ENCODE results near the gene SNED1. TPM values are rescaled to one million over a fixed set of nuclear protein-coding genes. Genes with fewer than 3 reads are reported as not detected.

Gene SNED1
- total and polyA plus RNA-seq, 4 donors: 0.65 to 18.1 (median 2.8) TPM

DNA sequence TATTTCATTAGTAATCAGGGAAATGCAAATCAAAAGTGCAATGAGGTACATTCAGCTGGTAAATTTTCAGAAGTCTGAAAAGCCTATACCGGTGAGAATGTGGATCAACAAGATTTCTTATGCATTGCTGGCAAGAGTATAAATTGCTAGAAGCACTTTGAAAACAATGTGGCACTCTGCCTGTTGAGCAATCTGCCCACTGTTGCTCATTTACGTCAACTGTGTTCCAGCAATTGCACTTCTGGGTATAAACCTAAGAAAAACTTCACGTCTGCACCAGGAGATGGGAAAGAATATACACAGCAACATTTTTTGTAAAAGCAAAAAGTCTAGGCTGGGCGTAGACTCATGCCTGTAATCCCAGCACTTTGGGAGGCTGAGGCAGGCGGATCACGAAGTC is 62.9 kb downstream of the SNED1 start:
- DNase-seq (ENCODE audit: low spot score): no peak
- Histone ChIP-seq H3K9me3 (ENCODE audit: control insufficient read depth in 4 of 4, low read length in 3 of 4) (no peaks in the 10 kb centered on the region), H3K4me1 (ENCODE audit: control insufficient read depth in 4 of 4, insufficient read depth in 4 of 4, low read length in 3 of 4) (no peaks in the 10 kb centered on the region), H3K27me3 (ENCODE audit: control insufficient read depth in 4 of 4, insufficient read depth in 4 of 4, low read length in 3 of 4) (no peaks in the 10 kb centered on the region), H3K9ac (ENCODE audit: low read depth in 1 of 2, low read length in 2 of 2) (no peak overlapping the region), H3K36me3 (ENCODE audit: control insufficient read depth in 4 of 4, insufficient read depth in 3 of 4, low read depth in 1 of 4, low read length in 3 of 4) (peaks cover 0 to 10% (median 2%) of the 10 kb centered on the region in 4 donors), H3K27ac (ENCODE audit: low read depth in 1 of 2, low read length in 2 of 2) (no peak overlapping the region), H3K4me3 (ENCODE audit: low read depth in 1 of 3, low read length in 3 of 3) (no peak overlapping the region)
- TF ChIP-seq JUND (IDR thresholded peaks at IDR 0.05) (no peak), TAF1 (conservative IDR thresholded peaks at IDR 0.05) (no peak)
- WGBS: 85% methylated on average over 6 of the region's 6 CpGs

DNA sequence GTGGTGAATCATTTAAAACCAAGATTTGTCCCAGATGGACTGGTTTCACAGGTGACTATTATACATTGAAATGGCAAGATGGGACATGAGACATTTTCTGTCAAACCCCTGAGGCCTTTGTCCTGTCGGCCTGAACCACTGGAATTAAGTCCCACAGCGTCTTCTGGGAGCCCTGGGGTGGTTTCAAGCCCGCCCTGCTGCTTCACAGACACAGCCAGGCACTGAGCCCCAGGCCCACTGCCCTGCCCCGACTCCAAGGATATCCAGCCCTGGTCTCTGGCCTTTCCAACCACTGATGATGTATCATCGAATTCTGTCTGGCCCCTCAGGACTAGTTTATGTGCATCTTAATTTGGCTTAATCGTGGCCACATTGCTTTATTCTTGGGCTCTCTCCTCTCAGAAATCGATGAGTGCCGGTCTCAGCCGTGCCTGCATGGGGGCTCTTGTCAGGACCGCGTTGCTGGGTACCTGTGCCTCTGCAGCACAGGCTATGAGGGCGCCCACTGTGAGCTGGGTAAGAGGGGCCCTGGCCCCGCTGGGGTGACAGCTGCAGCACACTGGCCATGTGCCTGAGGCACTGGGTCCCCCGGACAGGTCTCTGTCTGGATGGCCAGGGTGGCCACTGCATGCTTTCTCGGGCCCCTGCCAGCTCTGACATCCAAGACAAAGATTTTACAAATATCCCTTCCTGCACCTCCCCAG is 64.1 kb downstream of the SNED1 start:
- DNase-seq (ENCODE audit: low spot score): no peak
- no peak overlapping the region for H3K4me3 ChIP-seq (ENCODE audit: low read depth in 1 of 3, low read length in 3 of 3)
- no peaks in the 10 kb centered on the region for H3K9me3 ChIP-seq (ENCODE audit: control insufficient read depth in 4 of 4, low read length in 3 of 4)
- WGBS: 92% methylated on average over 15 of the region's 15 CpGs
- H3K36me3 ChIP-seq (ENCODE audit: control insufficient read depth in 4 of 4, insufficient read depth in 3 of 4, low read depth in 1 of 4, low read length in 3 of 4): peaks cover 0 to 22% (median 4%) of the 10 kb centered on the region in 4 donors
- no peak overlapping the region for H3K9ac ChIP-seq (ENCODE audit: low read depth in 1 of 2, low read length in 2 of 2)
- no peaks in the 10 kb centered on the region for H3K27me3 ChIP-seq (ENCODE audit: control insufficient read depth in 4 of 4, insufficient read depth in 4 of 4, low read length in 3 of 4)
- no peak overlapping the region for H3K27ac ChIP-seq (ENCODE audit: low read depth in 1 of 2, low read length in 2 of 2)
- TF ChIP-seq RAD21 (IDR thresholded peaks at IDR 0.05) (no peak), FOXA2 (IDR thresholded peaks at IDR 0.05) (no peak), SP1 (IDR thresholded peaks at IDR 0.05) (no peak), FOXA1 (IDR thresholded peaks at IDR 0.05) (no peak), GABPA (IDR thresholded peaks at IDR 0.05 in 1 of 2, conservative IDR thresholded peaks at IDR 0.05 in 1 of 2) (no peak)
- TF ChIP-seq, protein P1, sequence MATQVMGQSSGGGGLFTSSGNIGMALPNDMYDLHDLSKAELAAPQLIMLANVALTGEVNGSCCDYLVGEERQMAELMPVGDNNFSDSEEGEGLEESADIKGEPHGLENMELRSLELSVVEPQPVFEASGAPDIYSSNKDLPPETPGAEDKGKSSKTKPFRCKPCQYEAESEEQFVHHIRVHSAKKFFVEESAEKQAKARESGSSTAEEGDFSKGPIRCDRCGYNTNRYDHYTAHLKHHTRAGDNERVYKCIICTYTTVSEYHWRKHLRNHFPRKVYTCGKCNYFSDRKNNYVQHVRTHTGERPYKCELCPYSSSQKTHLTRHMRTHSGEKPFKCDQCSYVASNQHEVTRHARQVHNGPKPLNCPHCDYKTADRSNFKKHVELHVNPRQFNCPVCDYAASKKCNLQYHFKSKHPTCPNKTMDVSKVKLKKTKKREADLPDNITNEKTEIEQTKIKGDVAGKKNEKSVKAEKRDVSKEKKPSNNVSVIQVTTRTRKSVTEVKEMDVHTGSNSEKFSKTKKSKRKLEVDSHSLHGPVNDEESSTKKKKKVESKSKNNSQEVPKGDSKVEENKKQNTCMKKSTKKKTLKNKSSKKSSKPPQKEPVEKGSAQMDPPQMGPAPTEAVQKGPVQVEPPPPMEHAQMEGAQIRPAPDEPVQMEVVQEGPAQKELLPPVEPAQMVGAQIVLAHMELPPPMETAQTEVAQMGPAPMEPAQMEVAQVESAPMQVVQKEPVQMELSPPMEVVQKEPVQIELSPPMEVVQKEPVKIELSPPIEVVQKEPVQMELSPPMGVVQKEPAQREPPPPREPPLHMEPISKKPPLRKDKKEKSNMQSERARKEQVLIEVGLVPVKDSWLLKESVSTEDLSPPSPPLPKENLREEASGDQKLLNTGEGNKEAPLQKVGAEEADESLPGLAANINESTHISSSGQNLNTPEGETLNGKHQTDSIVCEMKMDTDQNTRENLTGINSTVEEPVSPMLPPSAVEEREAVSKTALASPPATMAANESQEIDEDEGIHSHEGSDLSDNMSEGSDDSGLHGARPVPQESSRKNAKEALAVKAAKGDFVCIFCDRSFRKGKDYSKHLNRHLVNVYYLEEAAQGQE (IDR thresholded peaks at IDR 0.05): no peak
- H3K4me1 ChIP-seq (ENCODE audit: control insufficient read depth in 4 of 4, insufficient read depth in 4 of 4, low read length in 3 of 4): no peaks in the 10 kb centered on the region

DNA sequence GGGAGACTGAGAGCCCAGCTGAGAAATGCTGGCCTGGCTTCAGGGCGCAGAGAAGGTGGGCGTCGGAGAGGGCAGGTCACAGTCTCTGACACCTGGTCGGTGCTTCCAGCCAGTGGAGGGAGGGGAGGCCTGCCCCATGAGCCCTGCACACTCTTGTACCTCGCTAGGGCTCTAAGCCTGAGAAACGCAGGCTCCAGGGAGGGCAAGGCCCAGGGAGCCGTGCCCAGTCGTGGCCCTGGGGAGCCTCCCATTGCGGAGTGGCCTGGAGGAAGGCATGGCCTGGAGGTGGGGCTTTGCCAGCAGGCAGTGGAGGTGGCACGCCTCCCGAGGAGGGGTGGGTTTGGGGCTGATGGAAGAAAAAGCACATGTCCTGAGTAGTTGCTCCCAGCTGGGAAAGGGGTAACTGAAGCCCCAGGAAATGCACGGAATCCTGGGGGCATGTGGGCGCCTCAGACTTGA is 64.7 kb downstream of the SNED1 start:
- no peak for DNase-seq (ENCODE audit: low spot score)
- H3K27me3 ChIP-seq (ENCODE audit: control insufficient read depth in 4 of 4, insufficient read depth in 4 of 4, low read length in 3 of 4): no peaks in the 10 kb centered on the region
- no peaks in the 10 kb centered on the region for H3K4me1 ChIP-seq (ENCODE audit: control insufficient read depth in 4 of 4, insufficient read depth in 4 of 4, low read length in 3 of 4)
- H3K9ac ChIP-seq (ENCODE audit: low read depth in 1 of 2, low read length in 2 of 2): no peak overlapping the region
- no peak overlapping the region for H3K27ac ChIP-seq (ENCODE audit: low read depth in 1 of 2, low read length in 2 of 2)
- TF ChIP-seq, protein P2, sequence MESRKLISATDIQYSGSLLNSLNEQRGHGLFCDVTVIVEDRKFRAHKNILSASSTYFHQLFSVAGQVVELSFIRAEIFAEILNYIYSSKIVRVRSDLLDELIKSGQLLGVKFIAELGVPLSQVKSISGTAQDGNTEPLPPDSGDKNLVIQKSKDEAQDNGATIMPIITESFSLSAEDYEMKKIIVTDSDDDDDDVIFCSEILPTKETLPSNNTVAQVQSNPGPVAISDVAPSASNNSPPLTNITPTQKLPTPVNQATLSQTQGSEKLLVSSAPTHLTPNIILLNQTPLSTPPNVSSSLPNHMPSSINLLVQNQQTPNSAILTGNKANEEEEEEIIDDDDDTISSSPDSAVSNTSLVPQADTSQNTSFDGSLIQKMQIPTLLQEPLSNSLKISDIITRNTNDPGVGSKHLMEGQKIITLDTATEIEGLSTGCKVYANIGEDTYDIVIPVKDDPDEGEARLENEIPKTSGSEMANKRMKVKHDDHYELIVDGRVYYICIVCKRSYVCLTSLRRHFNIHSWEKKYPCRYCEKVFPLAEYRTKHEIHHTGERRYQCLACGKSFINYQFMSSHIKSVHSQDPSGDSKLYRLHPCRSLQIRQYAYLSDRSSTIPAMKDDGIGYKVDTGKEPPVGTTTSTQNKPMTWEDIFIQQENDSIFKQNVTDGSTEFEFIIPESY (IDR thresholded peaks at IDR 0.05): no peak
- TF ChIP-seq, protein P1 (IDR thresholded peaks at IDR 0.05): no peak
- TF ChIP-seq HNF4G (IDR thresholded peaks at IDR 0.05) (no peak), NR2F2 (IDR thresholded peaks at IDR 0.05) (no peak), FOXA2 (IDR thresholded peaks at IDR 0.05) (no peak), SP1 (IDR thresholded peaks at IDR 0.05) (no peak), YY1 (IDR thresholded peaks at IDR 0.05) (no peak), FOXA1 (IDR thresholded peaks at IDR 0.05) (no peak), GABPA (IDR thresholded peaks at IDR 0.05 in 1 of 2, conservative IDR thresholded peaks at IDR 0.05 in 1 of 2) (no peak), HNF4A (conservative IDR thresholded peaks at IDR 0.05) (no peak), RAD21 (IDR thresholded peaks at IDR 0.05) (no peak), EGR1 (IDR thresholded peaks at IDR 0.05; ENCODE audit: low read depth in 2 of 2) (no peak)
- TF ChIP-seq, protein P3, sequence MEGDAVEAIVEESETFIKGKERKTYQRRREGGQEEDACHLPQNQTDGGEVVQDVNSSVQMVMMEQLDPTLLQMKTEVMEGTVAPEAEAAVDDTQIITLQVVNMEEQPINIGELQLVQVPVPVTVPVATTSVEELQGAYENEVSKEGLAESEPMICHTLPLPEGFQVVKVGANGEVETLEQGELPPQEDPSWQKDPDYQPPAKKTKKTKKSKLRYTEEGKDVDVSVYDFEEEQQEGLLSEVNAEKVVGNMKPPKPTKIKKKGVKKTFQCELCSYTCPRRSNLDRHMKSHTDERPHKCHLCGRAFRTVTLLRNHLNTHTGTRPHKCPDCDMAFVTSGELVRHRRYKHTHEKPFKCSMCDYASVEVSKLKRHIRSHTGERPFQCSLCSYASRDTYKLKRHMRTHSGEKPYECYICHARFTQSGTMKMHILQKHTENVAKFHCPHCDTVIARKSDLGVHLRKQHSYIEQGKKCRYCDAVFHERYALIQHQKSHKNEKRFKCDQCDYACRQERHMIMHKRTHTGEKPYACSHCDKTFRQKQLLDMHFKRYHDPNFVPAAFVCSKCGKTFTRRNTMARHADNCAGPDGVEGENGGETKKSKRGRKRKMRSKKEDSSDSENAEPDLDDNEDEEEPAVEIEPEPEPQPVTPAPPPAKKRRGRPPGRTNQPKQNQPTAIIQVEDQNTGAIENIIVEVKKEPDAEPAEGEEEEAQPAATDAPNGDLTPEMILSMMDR (IDR thresholded peaks at IDR 0.05; ENCODE audit: low read depth, low read length, missing input control): no peak
- TF ChIP-seq, protein P4, sequence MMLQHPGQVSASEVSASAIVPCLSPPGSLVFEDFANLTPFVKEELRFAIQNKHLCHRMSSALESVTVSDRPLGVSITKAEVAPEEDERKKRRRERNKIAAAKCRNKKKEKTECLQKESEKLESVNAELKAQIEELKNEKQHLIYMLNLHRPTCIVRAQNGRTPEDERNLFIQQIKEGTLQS (IDR thresholded peaks at IDR 0.05): no peak
- H3K36me3 ChIP-seq (ENCODE audit: control insufficient read depth in 4 of 4, insufficient read depth in 3 of 4, low read depth in 1 of 4, low read length in 3 of 4): peaks cover 0 to 26% (median 5%) of the 10 kb centered on the region in 4 donors
- 80% methylated on average over 13 of the region's 13 CpGs for WGBS
- H3K4me3 ChIP-seq (ENCODE audit: low read depth in 1 of 3, low read length in 3 of 3): no peak overlapping the region
- no peaks in the 10 kb centered on the region for H3K9me3 ChIP-seq (ENCODE audit: control insufficient read depth in 4 of 4, low read length in 3 of 4)
